Occipital lobe (tissue), 2 donors: ENCODE results near the gene EPHA2. TPM values are rescaled to one million over a fixed set of nuclear protein-coding genes. Genes with fewer than 3 reads are reported as not detected.

Source experiments
- DNase-seq: peaks from one replicate; lab custom pipeline; 2025; lab: John Stamatoyannopoulos, UW
- total RNA-seq: library from RNA; depleted of rRNA; stranded (reverse); fragments of >200 nt; gene quantifications from one replicate; pipeline ENCODE4 v1.2.3, GENCODE V29; 2014

EPHA2 gene
- total RNA-seq, 1 donor from 2014 or later, result 1.1 TPM

DNA sequence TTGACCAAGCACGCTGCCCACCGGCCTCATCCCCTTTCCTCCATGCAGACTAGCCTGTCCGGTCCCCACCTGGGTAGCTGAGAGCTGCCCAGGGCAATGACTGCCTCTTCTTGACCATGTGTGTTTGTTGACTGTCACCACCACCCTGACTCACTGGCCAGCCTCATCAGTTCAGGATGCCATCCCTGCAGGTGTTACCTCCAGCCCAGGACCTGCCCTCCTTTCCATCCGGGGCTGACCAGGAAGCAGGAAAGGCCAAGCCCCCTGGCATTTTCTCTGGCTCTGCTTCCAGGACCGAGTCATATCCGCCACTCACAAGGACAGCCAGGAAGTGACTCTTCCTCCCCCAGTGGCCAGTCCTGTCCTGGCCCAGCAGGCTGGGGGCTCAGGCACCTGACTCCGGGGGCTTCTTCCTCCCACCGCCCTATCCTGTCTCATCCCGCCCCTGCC is 17.1 kb downstream of the EPHA2 start:
- no peak for DNase-seq

DNA sequence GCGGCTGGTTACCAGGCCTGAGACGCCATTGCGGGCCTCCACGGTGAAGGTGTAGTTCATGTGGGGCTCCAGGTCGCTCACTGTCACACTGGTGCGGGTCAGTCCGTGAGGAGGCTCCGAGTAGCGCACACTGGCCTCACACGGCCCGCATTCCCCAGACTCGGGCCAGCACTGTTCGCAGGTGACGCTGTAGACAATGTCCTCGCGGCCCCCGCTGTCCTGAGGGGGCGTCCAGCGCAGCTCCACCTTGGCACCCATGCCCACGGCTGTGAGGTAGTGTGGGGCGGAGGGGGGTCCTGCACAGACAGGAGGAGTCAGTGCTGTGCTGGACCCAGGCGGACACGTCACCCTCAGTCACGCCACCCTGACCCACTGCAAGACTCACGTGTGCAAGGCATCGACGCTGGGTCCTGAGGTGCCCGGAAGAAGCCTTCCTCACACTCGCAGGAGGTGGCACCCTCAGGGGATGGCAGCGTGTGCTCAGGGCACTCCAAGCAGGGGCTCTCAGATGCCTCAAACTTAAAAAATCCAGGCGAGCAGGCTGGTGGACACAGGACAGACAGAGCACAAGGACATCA is 17.9 kb downstream of the EPHA2 start:
- DNase-seq, result no peak

DNA sequence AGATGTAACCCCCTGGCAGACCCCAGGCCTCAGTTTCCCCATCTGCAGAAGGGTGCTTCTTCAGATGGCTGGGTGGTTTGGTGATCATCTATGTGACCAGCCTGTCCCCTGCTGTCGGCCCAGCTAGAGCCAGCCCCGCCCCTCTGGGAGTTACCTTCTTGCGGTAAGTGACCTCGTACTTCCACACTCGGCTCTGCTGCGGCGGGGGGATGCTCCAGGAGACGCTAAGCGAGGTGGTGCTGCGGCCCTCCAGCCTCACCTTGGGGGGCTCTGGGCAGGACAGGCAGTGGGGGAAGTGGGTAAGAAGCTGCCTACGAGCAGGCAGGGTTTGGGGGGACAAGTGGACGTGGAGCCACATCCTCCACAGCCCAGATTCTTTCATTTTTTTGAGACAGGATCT is 20.4 kb downstream of the EPHA2 start:
- DNase-seq, result no peak

DNA sequence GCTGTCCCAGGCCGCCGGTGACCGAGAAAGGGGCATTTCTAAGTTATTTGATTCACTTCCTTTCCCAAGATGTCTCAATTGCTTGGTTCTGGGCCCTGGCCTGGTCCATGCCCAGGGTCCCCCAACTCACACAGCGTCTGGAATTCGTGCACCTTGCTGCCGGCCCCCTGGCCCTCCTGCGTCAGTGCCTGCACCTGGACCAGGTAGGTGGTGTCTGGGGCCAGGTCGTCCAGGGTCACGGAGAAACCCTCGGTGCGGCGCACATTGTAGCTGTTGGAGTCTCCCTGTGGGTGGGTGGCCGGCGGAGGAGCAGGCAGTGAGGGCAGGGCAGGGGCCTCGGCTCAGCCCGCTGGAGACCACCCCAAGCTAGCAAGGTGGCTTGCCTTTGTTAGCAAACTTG is 21.0 kb downstream of the EPHA2 start:
- no peak for DNase-seq

DNA sequence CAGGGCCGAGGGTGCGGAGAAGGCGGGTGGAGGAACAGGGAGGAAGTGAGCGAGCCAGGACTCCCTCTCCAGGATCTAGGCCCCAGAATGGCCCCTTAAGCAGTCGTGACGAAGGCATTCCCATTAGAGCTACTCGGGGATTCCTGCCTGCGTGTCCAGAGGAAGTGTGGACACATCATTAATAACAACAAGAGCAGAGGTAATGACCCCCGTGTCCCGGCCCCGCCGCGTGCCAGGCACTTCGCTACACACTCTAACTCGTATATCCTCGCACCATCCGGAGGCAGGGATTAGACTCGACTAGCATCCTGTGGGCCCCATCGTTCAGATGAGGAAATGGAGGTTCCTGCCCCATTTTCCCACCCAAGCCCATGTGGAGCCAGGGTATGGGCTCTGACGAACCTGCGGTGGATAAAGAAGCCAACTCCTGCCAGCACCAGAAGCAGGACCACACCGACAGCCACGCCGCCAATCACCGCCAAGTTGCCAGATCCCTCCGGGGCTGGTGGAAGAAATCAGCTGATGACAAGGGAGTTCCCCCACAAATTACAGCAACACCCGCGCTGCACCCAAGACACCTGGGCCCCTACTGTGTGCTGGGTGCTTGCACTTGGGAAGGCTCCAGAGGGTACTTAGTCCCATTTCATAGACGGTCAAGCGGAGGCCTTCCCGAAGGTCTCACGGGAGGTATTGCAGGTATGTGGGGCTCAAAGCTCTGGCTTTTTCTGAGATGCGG is 21.6 kb downstream of the EPHA2 start:
- no peak for DNase-seq

DNA sequence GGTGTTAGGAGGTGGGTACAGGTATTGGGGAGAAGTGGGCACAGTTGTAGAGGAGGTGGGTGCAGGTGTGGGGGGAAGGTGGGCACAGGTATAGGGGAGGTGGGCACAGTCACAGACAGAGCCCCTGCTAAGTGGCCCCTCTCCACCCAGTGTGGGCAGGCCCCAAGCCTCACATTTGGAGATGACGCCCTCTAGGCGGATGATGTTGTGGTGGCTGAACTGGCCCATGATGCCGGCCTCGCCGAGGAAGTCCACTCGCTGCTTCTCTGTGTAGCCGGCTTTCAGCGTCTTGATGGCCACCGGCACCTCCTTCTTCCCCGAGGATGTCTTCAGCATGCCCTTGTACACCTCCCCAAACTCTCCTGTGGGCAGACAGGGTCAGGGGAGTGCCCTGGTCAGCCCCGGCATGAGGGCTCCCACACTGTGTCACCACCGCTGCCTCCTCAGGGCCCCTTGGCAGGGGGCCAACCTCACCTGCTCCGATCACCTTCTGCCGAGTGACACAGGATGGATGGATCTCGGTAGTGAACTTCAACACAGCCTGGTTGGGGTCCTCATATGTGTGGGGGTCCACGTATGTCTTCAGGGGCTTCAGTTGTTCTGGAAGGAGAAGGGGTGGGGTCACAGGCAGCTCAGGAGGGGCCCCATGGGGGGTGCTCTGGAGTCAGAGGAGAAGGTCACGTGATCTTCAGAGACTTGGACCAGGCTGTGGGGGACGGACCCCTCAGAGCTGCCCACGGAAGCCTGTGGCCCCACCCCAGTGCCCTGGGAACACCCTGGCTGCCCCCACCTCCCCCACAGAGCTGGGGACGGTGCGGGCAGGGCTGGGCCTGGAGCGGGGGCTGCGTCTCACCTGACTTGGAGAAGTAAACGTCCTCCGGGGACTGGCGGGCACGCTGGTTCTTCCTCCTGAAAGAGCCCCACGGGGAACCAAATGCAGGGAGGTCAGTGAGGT is 22.6 kb downstream of the EPHA2 start:
- DNase-seq, result no peak

DNA sequence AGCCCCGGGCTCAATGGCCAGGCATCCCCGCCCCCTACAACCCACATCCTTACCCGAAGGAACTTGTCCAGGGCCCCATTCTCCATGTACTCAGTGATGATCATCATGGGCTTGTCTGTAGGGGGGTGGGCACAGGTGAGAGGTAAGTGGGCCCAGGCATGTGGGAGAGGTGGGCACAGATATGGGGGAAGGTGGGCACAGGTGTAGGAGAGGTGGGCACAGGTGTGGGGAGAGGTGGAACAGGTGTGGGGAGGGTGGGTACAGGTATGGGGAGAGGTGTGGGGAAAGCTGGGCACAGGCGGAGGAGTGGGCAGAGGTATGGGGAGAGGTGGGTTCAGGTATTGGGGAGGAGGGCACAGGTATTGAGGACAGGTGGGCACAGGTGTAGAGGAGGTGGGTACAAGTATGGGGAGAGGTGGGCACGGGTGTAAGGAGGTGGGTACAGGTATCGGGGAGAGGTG is 23.5 kb downstream of the EPHA2 start:
- DNase-seq, result no peak

DNA sequence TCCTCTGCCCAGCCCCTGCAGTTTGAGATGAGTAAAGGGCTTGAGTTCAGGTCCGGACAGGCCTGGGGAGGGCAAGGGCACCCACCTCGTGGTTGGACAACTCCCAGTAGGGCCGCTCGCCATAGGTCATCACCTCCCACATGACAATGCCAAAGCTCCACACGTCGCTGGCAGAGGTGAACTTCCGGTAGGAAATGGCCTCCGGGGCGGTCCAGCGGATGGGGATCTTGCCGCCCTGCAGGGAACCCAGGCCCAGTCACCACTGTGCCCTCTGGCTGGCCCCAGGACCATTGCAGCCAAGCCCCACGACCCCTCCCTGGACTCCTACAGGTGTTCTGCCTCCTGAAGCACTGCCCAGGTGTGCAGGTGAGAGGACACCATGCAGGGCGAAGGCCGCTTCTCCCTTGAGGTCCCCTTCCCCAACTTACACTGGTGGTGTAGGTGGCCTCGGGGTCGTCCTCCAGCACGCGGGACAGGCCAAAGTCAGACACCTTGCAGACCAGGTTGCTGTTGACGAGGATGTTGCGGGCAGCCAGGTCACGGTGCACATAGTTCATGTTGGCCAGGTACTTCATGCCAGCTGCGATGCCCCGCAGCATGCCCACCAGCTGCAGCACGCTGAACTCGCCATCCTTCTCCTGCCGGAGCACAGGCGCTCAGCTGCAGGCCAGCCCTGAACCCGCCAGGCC is 24.1 kb downstream of the EPHA2 start:
- no peak for DNase-seq

DNA sequence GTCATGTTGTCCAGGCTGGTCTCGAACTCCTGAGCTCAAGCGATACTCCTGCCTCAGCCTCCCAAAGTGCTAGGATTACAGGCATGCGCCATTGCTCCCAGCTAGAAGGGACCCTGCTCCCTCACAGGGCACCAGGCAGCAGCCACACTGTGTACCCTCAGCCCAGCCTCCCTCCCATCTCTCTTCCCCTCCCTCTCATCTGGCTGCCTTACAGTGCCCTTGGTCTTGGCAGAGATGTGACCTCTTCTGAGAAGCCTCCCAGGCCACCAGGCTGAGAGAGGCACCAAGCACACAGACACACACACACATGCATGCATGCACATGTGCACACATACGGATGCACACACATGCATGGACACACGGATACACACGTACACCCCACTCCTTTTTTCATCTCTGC is 25.0 kb downstream of the EPHA2 start:
- no peak for DNase-seq

DNA sequence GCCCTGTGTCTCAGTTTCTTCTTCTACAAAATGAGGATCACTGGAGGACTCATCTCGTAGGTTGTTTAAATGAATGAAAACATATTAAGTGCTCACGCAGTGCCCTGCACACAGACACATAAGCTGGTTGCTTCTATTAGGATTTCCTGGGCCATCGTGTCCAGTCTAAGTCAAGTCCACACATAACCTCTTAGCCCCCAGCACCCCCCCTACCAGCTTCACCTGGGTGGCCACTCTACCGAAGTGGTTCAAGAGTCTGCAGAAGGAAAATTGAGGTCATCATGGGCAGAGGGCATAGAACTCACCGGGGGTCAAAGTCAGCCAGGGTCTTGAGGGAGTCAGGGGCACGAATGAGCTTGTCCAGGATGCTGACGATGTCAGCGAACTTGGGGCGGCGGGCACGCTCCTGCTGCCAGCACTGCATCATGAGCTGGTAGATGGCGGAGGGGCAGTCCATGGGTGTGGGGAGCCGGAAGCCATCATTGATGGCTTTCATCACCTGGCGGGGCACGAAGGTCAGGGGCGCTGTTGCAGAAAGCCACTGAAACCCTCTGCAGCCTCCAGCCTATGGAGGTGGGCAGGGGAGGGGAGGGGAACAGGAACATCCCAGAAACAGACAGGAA is 25.8 kb downstream of the EPHA2 start:
- DNase-seq, result no peak

DNA sequence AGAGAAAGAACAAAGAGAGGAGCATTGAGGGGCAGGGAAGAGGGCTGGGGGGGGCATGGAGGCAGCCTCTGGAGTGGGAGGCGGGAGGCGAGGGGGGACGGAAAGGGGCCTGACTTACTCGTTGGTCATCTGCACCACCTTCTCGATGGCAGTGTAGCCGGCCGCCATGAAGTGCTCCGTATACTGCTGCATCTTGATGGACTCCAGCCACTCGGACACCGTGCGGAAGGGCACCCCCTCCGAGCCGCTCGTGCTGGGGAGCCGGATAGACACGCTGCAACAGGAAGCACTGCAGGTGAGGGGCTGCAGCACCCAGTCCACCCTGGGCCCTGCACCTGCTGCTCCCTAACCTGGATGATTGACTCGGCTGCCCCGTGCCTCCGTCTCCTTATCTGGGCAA is 26.6 kb downstream of the EPHA2 start:
- DNase-seq, result no peak

DNA sequence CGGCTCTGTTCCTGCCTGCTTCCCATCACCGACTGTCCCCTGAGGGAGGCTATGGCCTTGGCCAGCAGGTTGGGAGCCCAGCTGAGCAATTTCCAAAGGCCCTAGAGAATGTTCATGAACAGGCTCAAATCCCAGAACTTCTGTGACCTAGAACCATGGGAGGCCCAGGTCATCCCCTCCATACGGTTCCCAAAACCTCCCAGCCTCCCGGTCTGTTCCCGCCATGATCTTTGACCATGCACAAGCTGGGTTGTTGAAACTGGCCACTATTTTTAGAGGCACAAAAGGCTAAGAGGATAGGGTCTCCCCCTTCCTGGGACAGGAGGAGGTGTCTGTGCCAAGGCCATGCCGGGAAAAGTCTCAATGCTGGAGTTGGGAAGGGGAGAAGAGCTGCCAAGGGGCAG is 27.5 kb downstream of the EPHA2 start:
- no peak for DNase-seq

DNA sequence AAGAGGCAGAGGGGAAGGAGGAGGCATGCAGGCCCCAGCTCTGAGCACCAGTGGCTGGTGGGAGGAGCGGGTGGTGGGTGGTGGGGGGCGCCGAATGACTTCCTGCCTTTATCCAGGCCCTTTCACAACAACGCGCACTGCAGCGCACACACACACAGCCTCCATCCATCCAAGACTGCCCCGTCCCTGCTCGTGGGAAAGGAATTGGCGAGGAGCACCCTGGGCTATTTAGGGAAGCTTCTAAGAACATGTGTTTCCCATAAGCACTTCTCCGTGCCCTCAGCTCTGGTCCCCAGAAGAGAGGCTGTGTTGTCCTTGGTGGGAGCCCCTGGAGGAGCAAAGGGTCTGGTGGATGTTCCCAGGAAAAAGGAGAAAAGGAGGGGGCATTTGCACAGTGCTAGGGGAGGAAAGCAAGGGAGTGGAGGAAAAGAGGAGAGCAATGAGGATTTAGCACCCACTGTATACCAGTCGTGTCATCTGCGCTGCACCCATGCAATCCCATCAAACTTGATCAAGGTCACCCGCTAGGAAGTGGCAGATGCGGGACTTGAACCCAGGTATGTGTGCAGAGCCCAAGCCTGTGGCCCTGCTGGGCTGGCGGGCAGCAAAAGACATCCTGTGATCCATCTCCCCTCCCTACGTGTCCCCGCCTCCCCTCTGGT is 28.1 kb downstream of the EPHA2 start:
- no peak for DNase-seq

DNA sequence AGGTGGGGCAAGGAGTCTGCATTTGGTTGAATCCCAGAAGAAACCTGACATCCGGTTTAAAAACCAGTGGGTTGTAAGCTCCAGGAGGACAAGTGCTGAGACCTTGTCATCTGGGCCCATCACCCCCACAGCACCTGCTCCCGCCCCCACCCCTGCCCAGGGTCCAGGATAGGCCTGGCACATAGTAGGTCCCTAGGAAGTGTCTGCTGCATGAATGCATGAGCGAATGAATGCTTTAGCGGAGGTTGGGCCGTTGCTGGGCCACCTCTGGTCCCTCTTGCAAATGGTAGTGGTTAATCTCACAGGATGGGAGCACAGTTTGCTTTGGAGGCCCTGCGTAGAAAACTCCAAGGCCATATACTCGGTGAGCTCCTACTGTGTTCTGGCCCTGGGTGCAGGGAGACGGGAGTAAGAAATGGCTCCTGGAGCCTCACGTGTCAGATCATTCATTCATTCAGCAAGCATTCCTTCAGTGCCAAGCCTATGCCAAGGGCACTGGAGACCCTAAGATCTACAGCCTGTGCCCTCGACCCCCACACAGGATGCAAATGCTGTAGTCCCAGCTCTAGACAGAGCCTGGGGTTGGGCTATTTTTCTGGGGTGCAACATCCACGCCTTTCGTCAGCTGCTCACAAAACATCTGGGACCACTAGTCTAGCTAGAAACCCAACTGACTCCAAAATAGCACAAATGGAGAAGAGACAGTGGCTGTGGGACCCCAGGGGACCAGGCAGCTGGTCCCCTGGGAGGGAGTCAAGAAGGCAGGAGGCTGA is 28.9 kb downstream of the EPHA2 start:
- no peak for DNase-seq

DNA sequence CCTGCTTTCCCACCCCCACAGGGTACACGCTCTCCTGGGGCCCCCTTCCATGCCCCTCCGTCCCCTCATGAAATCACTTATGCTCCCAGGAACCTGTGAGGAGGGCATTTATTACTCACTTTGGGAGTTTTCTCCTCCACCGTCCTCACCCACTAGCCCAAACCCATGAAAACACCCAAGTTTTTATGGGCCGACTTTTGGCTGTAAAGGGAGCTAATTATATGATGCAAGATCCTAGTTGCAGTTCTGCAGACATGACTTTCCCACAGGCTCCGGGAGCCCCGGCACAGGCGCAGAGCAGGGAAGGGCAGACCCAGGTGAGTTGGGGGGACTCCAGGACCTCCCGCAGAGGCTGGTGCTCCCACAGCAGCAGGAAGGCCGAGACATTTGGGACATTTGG is 29.7 kb downstream of the EPHA2 start:
- DNase-seq, result no peak

DNA sequence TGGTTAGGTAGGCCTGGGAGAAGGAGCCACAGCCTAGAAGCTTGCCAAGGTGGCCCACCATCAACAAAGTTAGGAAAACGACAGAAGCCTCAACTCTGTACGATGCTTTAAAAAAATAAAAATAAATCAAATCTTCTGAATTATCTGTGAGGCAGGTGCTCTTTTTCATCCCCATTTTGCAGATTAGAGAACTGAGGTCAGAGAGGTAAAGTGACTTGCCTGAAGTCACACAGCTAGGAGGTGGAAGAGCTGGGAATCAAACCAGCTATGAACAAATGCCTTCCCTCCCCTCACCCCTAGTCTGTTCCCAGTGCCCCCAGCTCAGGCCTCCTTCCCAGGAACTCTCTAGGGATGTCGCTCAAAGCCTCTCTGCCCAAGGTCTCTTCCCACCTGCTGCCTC is 30.4 kb downstream of the EPHA2 start:
- DNase-seq, result no peak

DNA sequence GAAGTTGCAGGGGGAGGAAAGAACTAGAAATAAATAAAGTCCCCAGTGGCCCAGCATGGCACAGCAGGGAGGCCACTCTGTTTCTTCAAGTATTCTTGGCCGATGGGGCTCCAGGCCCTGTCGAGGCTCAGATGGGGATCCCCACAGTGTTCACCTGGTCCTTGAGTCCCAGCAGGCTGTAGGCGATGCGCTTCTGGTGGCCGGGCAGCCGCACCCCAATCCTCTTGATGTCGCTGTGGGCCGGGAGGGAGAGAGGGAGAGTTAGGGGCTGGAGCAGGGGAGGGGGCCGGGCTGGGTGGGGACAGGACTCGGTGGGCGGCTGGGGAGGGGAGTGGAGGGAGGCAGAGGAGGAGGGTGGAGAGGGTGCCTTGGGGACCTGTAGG is 30.8 kb downstream of the EPHA2 start:
- no peak for DNase-seq

DNA sequence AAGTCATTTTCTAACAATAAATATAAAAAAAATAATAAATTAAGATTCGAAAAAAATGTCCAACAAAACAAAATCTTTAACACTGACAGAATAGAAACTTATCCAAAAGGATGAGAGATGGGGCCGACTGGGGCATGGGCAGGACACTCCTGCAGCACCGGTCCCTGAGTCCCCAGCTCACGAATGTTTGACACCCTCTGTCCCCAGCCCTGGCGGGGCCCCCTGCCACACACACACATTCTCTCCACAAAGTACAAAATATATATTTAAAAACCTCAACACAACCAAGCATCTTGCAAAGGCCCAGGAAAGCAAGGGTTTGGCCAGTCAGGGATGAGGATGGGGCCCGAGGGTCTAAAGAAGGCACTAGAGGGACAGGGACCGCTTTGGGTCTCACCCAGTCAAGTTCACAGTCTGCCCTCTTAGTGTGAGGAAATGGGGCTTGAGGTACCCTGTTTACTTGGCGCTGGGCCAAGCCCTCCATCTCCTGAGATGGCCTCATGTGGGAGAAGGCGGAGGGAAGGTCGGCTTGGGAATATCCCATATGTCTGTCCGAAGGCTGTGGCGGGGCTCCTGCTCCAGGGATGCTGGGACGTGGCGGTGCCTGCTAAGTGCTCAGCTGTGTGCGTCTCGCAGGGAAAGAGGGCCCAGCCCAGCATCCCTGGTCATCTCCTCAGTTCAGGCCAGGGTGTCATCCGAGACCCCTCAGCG is 31.3 kb downstream of the EPHA2 start:
- no peak for DNase-seq

DNA sequence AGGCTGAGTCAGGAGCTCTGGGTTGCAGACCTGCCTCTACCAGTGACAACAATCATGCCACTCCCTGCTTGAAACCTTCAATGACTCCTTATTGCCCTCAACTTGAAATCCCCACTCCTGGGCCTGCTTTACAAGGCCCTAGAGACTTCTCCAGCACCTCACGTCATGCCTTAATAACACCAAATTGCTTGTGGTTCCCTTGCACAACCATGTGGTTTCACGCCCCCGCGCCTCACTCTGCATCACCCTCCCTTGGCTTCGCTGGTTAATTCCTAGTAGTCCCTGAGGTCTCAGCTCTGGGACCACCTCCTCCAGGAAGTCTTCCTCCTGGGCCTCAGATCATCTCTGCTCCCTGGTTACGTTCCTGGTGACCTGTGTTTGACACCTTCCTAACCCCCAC is 33.0 kb downstream of the EPHA2 start:
- DNase-seq, result no peak
